Measurements from ENCODE around the gene HCN4. TPM values are rescaled to one million over a fixed set of nuclear protein-coding genes. Genes with fewer than 3 reads are reported as not detected.

The HCN4 gene
- total and polyA plus RNA-seq, 3 donors from 2014 or later = 9.1 to 17.6 (median 12.6) TPM

- Histone ChIP-seq H3K9me3 (no peaks in the 10 kb centered on the region), H3K36me3 (ENCODE audit: low read depth, missing control alignments) (no peaks in the 10 kb centered on the region), H3K27me3 (no peaks in the 10 kb centered on the region), H3K4me3 (no peak overlapping the region), H3K27ac (no peak overlapping the region), H3K4me1 (peaks cover 17% of the 10 kb centered on the region)
- WGBS, 2 donors = 52 to 64% methylated on average over 4 of the region's 4 CpGs
- intact Hi-C loops (cut with DNase I; ENCODE audit: low total_unique reads) = no loop called here
- no peak for TF ChIP-seq POLR2A (IDR thresholded peaks at IDR 0.05)
- no peak for TF ChIP-seq CTCF (IDR thresholded peaks at IDR 0.05)
- DNase-seq = no peak
Measured at GRCh38 chr15:73326157-73326556, 42.6 kb downstream of the HCN4 start.

- no peak overlapping the region for H3K4me3 ChIP-seq
- no peaks in the 10 kb centered on the region for H3K9me3 ChIP-seq
- no peaks in the 10 kb centered on the region for H3K36me3 ChIP-seq (ENCODE audit: low read depth, missing control alignments)
- H3K27me3 ChIP-seq = no peaks in the 10 kb centered on the region
- 82 to 90% methylated on average over 14 to 29 of the region's 29 CpGs for WGBS, 2 donors
- no peak for DNase-seq
- peaks cover 8% of the 10 kb centered on the region for H3K4me1 ChIP-seq
- intact Hi-C loops (cut with DNase I; ENCODE audit: low total_unique reads) = no loop called here
- TF ChIP-seq POLR2A (IDR thresholded peaks at IDR 0.05) (no peak), CTCF (IDR thresholded peaks at IDR 0.05) (no peak)
- H3K27ac ChIP-seq = no peak overlapping the region
Measured at GRCh38 chr15:73325191-73325861, 43.4 kb downstream of the HCN4 start.

- no peaks in the 10 kb centered on the region for H3K9me3 ChIP-seq
- no peak overlapping the region for H3K4me3 ChIP-seq
- no peaks in the 10 kb centered on the region for H3K36me3 ChIP-seq (ENCODE audit: low read depth, missing control alignments)
- DNase-seq = no peak
- intact Hi-C loops (cut with DNase I; ENCODE audit: low total_unique reads) = no loop called here
- H3K4me1 ChIP-seq = peaks cover 3% of the 10 kb centered on the region
- no peaks in the 10 kb centered on the region for H3K27me3 ChIP-seq
- no peak for TF ChIP-seq POLR2A (IDR thresholded peaks at IDR 0.05)
- no peak for TF ChIP-seq CTCF (IDR thresholded peaks at IDR 0.05)
- H3K27ac ChIP-seq = no peak overlapping the region
- 91 to 93% methylated on average over 7 to 16 of the region's 16 CpGs for WGBS, 2 donors
Measured at GRCh38 chr15:73324496-73325170, 44.1 kb downstream of the HCN4 start.

GRCh38 chr15:73323956-73324355 is 44.8 kb downstream of the HCN4 start:
- 95% methylated on average over 10 to 16 of the region's 16 CpGs for WGBS, 2 donors
- no peaks in the 10 kb centered on the region for H3K4me1 ChIP-seq
- H3K4me3 ChIP-seq = no peak overlapping the region
- no peak for DNase-seq
- no peaks in the 10 kb centered on the region for H3K36me3 ChIP-seq (ENCODE audit: low read depth, missing control alignments)
- no peaks in the 10 kb centered on the region for H3K27me3 ChIP-seq
- H3K27ac ChIP-seq = no peak overlapping the region
- no peaks in the 10 kb centered on the region for H3K9me3 ChIP-seq
- intact Hi-C loops (cut with DNase I; ENCODE audit: low total_unique reads) = no loop called here
- TF ChIP-seq POLR2A (IDR thresholded peaks at IDR 0.05) = no peak
- TF ChIP-seq CTCF (IDR thresholded peaks at IDR 0.05) = no peak
